Mucosa of descending colon (tissue), 3 donors: ENCODE data around the gene PPM1D. TPM values are rescaled to one million over a fixed set of nuclear protein-coding genes. Genes with fewer than 3 reads are reported as not detected.

ENCODE experiments used
- ATAC-seq: fragments of 200-7000 bp; cut with Tn5 transposase; one replicate; pipeline ENCODE4 v1.9.1; 2020; ENCODE audit warnings: mild to moderate bottlenecking, moderate library complexity
- DNase-seq, 3 donors: peaks; one replicate each; pipeline ENCODE4 v3.0.0-alpha.2; 2020
- H3K36me3 ChIP-seq: fragments of 200-600 bp; one replicate; pipeline ENCODE4 v1.8.0; 2021; ENCODE audit warnings: low read depth, mild to moderate bottlenecking
- H3K4me1 ChIP-seq: fragments of 200-600 bp; one replicate; pipeline ENCODE4 v1.8.0; 2021; ENCODE audit warnings: low read depth, mild to moderate bottlenecking
- H3K4me3 ChIP-seq: fragments of 200-600 bp; one replicate; pipeline ENCODE4 v1.8.0; 2021; ENCODE audit warnings: mild to moderate bottlenecking
- H3K9me3 ChIP-seq: fragments of 200-600 bp; one replicate; pipeline ENCODE4 v1.8.0; 2021; ENCODE audit warnings: mild to moderate bottlenecking
- CTCF ChIP-seq: fragments of 200-600 bp; IDR thresholded peaks from one replicate; pipeline ENCODE4 v1.8.0; 2022; ENCODE audit warnings: antibody characterized with exemption, mild to moderate bottlenecking
- intact Hi-C, 2 donors: fragments of 100-400 bp; cut with DNase I in 1 of 2; cut with micrococcal nuclease in 1 of 2; formaldehyde crosslinking; loops; one replicate each; pipeline versions ENCODE4 v1.11.0 to v1.11.1; 2022; cut with DNase I, micrococcal nuclease
- total RNA-seq, 3 donors: library from RNA; stranded (reverse); fragmentation: NEBNext Ultra II Directional in 2 of 3; extraction: Animal tissue kit (Norgen Biotek cat#: 25700) in 2 of 3; gene quantifications; one replicate each; pipeline versions ENCODE4 v1.2.1 to v1.2.4, GENCODE V29; 2021 to 2023
- donor health status: DM: no; HTN: no; CAD: no; lungs with moderate emphysema.
- donor health status: DM: no; HTN: no; CAD: no.
- donor health status: DM: no; HTN: yes; CAD: no.

The PPM1D gene
- total RNA-seq, 3 donors from 2014 or later, result 16.0 to 20.6 (median 16.3) TPM

GRCh38 chr17:60559659-60559994, 40.4 kb upstream of the PPM1D start:
- Histone ChIP-seq H3K9me3 (peaks cover 4% of the 10 kb centered on the region), H3K4me1 (no peaks in the 10 kb centered on the region), H3K36me3 (no peaks in the 10 kb centered on the region), H3K4me3 (no peak overlapping the region)
- ATAC-seq (no peak), DNase-seq (no peak)
- intact Hi-C loops, result no loop called here
- TF ChIP-seq CTCF, result no peak

- H3K36me3 ChIP-seq, result no peaks in the 10 kb centered on the region
- H3K9me3 ChIP-seq, result peaks cover 4% of the 10 kb centered on the region
- DNase-seq (no peak), ATAC-seq (no peak)
- H3K4me3 ChIP-seq, result no peak overlapping the region
- H3K4me1 ChIP-seq, result no peaks in the 10 kb centered on the region
- no peak for TF ChIP-seq CTCF
- intact Hi-C loops, result no loop called here
Measured at GRCh38 chr17:60559995-60560859, 39.8 kb upstream of the PPM1D start.

GRCh38 chr17:60560860-60561257, 39.1 kb upstream of the PPM1D start:
- Histone ChIP-seq H3K4me1 (no peaks in the 10 kb centered on the region), H3K4me3 (no peak overlapping the region), H3K9me3 (peaks cover 4% of the 10 kb centered on the region), H3K36me3 (no peaks in the 10 kb centered on the region)
- no peak for TF ChIP-seq CTCF
- intact Hi-C loops, result no loop called here
- DNase-seq (no peak), ATAC-seq (no peak)

- ATAC-seq (no peak), DNase-seq (no peak)
- Histone ChIP-seq H3K4me1 (no peaks in the 10 kb centered on the region), H3K9me3 (peaks cover 4% of the 10 kb centered on the region), H3K4me3 (no peak overlapping the region), H3K36me3 (no peaks in the 10 kb centered on the region)
- no peak for TF ChIP-seq CTCF
- intact Hi-C loops, result no loop called here
Measured at GRCh38 chr17:60562421-60562820, 37.6 kb upstream of the PPM1D start.

GRCh38 chr17:60563743-60564142, 36.2 kb upstream of the PPM1D start:
- no peak for DNase-seq
- Histone ChIP-seq H3K4me3 (no peak overlapping the region), H3K4me1 (no peaks in the 10 kb centered on the region), H3K36me3 (no peaks in the 10 kb centered on the region), H3K9me3 (no peaks in the 10 kb centered on the region)
- ATAC-seq, result no peak
- intact Hi-C loops, result no loop called here
- no peak for TF ChIP-seq CTCF
